ENCODE measurements around the gene ABHD5. TPM values are rescaled to one million over a fixed set of nuclear protein-coding genes. Genes with fewer than 3 reads are reported as not detected.

The ABHD5 gene
- total RNA-seq, 4 donors from 2014 or later = 110 to 300 (median 166) TPM

Other genes starting within 250 kb of the ABHD5 start
- 10 to 100 TPM; 28.0 to 41.8 (median 33.9) TPM for gene ANO10, start 68.9 kb upstream of the ABHD5 start, total RNA-seq

Measured in subcutaneous adipose tissue (tissue), 4 donors.